Mucosa of stomach (tissue), 1 donor: ENCODE results near the gene FCN2.

Source experiments
- H3K27me3 ChIP-seq: one replicate; pipeline ENCODE4 v1.7.0; 2013; ENCODE audit warnings: mild to moderate bottlenecking, low read length; ENCODE audit not compliant: control insufficient read depth, insufficient read depth
- H3K36me3 ChIP-seq: one replicate; pipeline ENCODE4 v1.7.0; 2013; ENCODE audit warnings: low read length; ENCODE audit not compliant: control insufficient read depth, insufficient read depth
- H3K4me1 ChIP-seq: one replicate; pipeline ENCODE4 v1.7.0; 2013; ENCODE audit warnings: mild to moderate bottlenecking, low read length; ENCODE audit not compliant: control insufficient read depth, insufficient read depth
- H3K4me3 ChIP-seq: one replicate; pipeline ENCODE4 v1.7.0; 2013; ENCODE audit warnings: low read length
- H3K9ac ChIP-seq: one replicate; pipeline ENCODE4 v1.7.0; 2013; ENCODE audit warnings: mild to moderate bottlenecking, low read length, moderate library complexity
- H3K9me3 ChIP-seq: one replicate; pipeline ENCODE4 v1.7.0; 2013; ENCODE audit warnings: mild to moderate bottlenecking, low read length, moderate library complexity; ENCODE audit not compliant: control insufficient read depth
- donor health status: Pancreatic carcinoma.

The FCN2 gene

GRCh38 chr9:134880484-134881312 is at the start of gene FCN2:
Gene FCN2, plus strand, starts transcription at chr9:134880810. Its CDS starts 12 bp downstream, at chr9:134880822.
- no peak within 1 kb of the TSS for H3K4me3 ChIP-seq
- no peaks in the 10 kb centered on the region for H3K4me1 ChIP-seq
- H3K27me3 ChIP-seq: no peaks in the 10 kb centered on the region
- H3K9me3 ChIP-seq: no peaks in the 10 kb centered on the region
- H3K36me3 ChIP-seq: no peaks in the 10 kb centered on the region
- no peak within 1 kb of the TSS for H3K9ac ChIP-seq

- no peak overlapping the region for H3K9ac ChIP-seq
- no peaks in the 10 kb centered on the region for H3K36me3 ChIP-seq
- no peaks in the 10 kb centered on the region for H3K4me1 ChIP-seq
- no peaks in the 10 kb centered on the region for H3K27me3 ChIP-seq
- H3K4me3 ChIP-seq: no peak overlapping the region
- H3K9me3 ChIP-seq: no peaks in the 10 kb centered on the region
Measured at GRCh38 chr9:134830926-134831720, 49.5 kb upstream of the FCN2 start.

GRCh38 chr9:134832471-134832870 is 48.1 kb upstream of the FCN2 start:
- Histone ChIP-seq H3K4me3 (no peak overlapping the region), H3K36me3 (no peaks in the 10 kb centered on the region), H3K4me1 (no peaks in the 10 kb centered on the region)

GRCh38 chr9:134833294-134833880 is 47.2 kb upstream of the FCN2 start:
- Histone ChIP-seq H3K9ac (no peak overlapping the region), H3K27me3 (no peaks in the 10 kb centered on the region), H3K9me3 (no peaks in the 10 kb centered on the region), H3K4me3 (no peak overlapping the region), H3K4me1 (no peaks in the 10 kb centered on the region), H3K36me3 (no peaks in the 10 kb centered on the region)

More at GRCh38 chr9:134832471-134832870, 48.1 kb upstream of the FCN2 start:
- Histone ChIP-seq H3K27me3 (no peaks in the 10 kb centered on the region), H3K9ac (no peak overlapping the region), H3K9me3 (no peaks in the 10 kb centered on the region)

- Histone ChIP-seq H3K27me3 (no peaks in the 10 kb centered on the region), H3K9me3 (no peaks in the 10 kb centered on the region), H3K36me3 (no peaks in the 10 kb centered on the region), H3K4me1 (no peaks in the 10 kb centered on the region), H3K9ac (no peak overlapping the region), H3K4me3 (no peak overlapping the region)
Measured at GRCh38 chr9:134834217-134834956, 46.2 kb upstream of the FCN2 start.

GRCh38 chr9:134834957-134835419 is 45.6 kb upstream of the FCN2 start:
- no peaks in the 10 kb centered on the region for H3K36me3 ChIP-seq
- no peaks in the 10 kb centered on the region for H3K27me3 ChIP-seq
- no peak overlapping the region for H3K9ac ChIP-seq
- H3K4me1 ChIP-seq: no peaks in the 10 kb centered on the region
- H3K4me3 ChIP-seq: no peak overlapping the region
- no peaks in the 10 kb centered on the region for H3K9me3 ChIP-seq

- Histone ChIP-seq H3K27me3 (no peaks in the 10 kb centered on the region), H3K9ac (no peak overlapping the region), H3K4me3 (no peak overlapping the region), H3K9me3 (no peaks in the 10 kb centered on the region), H3K36me3 (no peaks in the 10 kb centered on the region), H3K4me1 (no peaks in the 10 kb centered on the region)
Measured at GRCh38 chr9:134835448-134835847, 45.2 kb upstream of the FCN2 start.

GRCh38 chr9:134835987-134836386 is 44.6 kb upstream of the FCN2 start:
- Histone ChIP-seq H3K36me3 (no peaks in the 10 kb centered on the region), H3K4me1 (no peaks in the 10 kb centered on the region), H3K4me3 (no peak overlapping the region), H3K9ac (no peak overlapping the region), H3K9me3 (no peaks in the 10 kb centered on the region), H3K27me3 (no peaks in the 10 kb centered on the region)

- no peaks in the 10 kb centered on the region for H3K27me3 ChIP-seq
- H3K4me1 ChIP-seq: no peaks in the 10 kb centered on the region
- H3K9me3 ChIP-seq: no peaks in the 10 kb centered on the region
- H3K36me3 ChIP-seq: no peaks in the 10 kb centered on the region
- no peak overlapping the region for H3K4me3 ChIP-seq
- H3K9ac ChIP-seq: no peak overlapping the region
Measured at GRCh38 chr9:134836406-134836970, 44.1 kb upstream of the FCN2 start.

GRCh38 chr9:134837529-134837928 is 43.1 kb upstream of the FCN2 start:
- Histone ChIP-seq H3K27me3 (no peaks in the 10 kb centered on the region), H3K9ac (no peak overlapping the region), H3K4me3 (no peak overlapping the region), H3K9me3 (no peaks in the 10 kb centered on the region), H3K4me1 (no peaks in the 10 kb centered on the region), H3K36me3 (no peaks in the 10 kb centered on the region)

GRCh38 chr9:134838651-134839454 is 41.8 kb upstream of the FCN2 start:
- no peaks in the 10 kb centered on the region for H3K4me1 ChIP-seq
- no peak overlapping the region for H3K9ac ChIP-seq
- no peaks in the 10 kb centered on the region for H3K36me3 ChIP-seq
- H3K4me3 ChIP-seq: no peak overlapping the region
- H3K27me3 ChIP-seq: no peaks in the 10 kb centered on the region
- no peaks in the 10 kb centered on the region for H3K9me3 ChIP-seq
